PC-3 (cell line): ENCODE data around the gene NCSTN.

Source experiments
- EZH2 ChIP-seq: fragments of 300-600 bp; sonication (generic); IDR thresholded peaks from one replicate; pipeline ENCODE4 v1.6.1; 2017; ENCODE audit warnings: antibody characterized with exemption, mild to moderate bottlenecking, low read length; ENCODE audit not compliant: unreplicated experiment
- EZH2phosphoT487 ChIP-seq: fragments of 300-600 bp; sonication (generic); IDR thresholded peaks from 2 replicates; pipeline ENCODE4 v1.6.1; 2018; ENCODE audit warnings: mild to moderate bottlenecking, antibody characterized with exemption, low read length, borderline replicate concordance
- TF ChIP-seq, protein P1 (sequence below): fragments of 300-600 bp; sonication (generic); conservative IDR thresholded peaks from 2 replicates; pipeline ENCODE4 v1.5.1; 2017; ENCODE audit warnings: antibody characterized with exemption, low read depth, mild to moderate bottlenecking, low read length

- TF ChIP-seq EZH2 (no peak), EZH2phosphoT487 (no peak)
- TF ChIP-seq, protein P1, sequence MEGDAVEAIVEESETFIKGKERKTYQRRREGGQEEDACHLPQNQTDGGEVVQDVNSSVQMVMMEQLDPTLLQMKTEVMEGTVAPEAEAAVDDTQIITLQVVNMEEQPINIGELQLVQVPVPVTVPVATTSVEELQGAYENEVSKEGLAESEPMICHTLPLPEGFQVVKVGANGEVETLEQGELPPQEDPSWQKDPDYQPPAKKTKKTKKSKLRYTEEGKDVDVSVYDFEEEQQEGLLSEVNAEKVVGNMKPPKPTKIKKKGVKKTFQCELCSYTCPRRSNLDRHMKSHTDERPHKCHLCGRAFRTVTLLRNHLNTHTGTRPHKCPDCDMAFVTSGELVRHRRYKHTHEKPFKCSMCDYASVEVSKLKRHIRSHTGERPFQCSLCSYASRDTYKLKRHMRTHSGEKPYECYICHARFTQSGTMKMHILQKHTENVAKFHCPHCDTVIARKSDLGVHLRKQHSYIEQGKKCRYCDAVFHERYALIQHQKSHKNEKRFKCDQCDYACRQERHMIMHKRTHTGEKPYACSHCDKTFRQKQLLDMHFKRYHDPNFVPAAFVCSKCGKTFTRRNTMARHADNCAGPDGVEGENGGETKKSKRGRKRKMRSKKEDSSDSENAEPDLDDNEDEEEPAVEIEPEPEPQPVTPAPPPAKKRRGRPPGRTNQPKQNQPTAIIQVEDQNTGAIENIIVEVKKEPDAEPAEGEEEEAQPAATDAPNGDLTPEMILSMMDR: no peak
These were observed 32.8 kb downstream of the NCSTN start for GRCh38 chr1:160375788-160376524.
